Measurements from ENCODE around the gene LVRN.
A peak's percentile ranks its signal among the peaks of the same experiment; 100 is the strongest.

Gene LVRN

GRCh38 chr5:116025866-116026265 lies 63.6 kb downstream of the LVRN start:
- DNase-seq (ENCODE audit: low spot score) = no peak

- peak; percentile 90 for DNase-seq (ENCODE audit: low spot score)
These were observed 69.8 kb downstream of the LVRN start, which contains the start of gene ARL14EPL for GRCh38 chr5:116032094-116032517. Gene ARL14EPL, plus strand, starts transcription at chr5:116032472. Its CDS starts 18,994 bp downstream, at chr5:116051466.

- no peak for DNase-seq (ENCODE audit: low spot score)
These were observed 70.7 kb downstream of the LVRN start for GRCh38 chr5:116032991-116033390.

- DNase-seq (ENCODE audit: low spot score) = no peak
These were observed 72.8 kb downstream of the LVRN start for GRCh38 chr5:116035123-116035522.

- DNase-seq (ENCODE audit: low spot score) = peak; percentile 17
These were observed 75.1 kb downstream of the LVRN start for GRCh38 chr5:116037236-116037822.

GRCh38 chr5:116038817-116039216 lies 76.5 kb downstream of the LVRN start:
- DNase-seq (ENCODE audit: low spot score) = no peak

GRCh38 chr5:116042375-116042774 lies 80.1 kb downstream of the LVRN start:
- DNase-seq (ENCODE audit: low spot score) = no peak

GRCh38 chr5:116044073-116044472 lies 81.8 kb downstream of the LVRN start:
- no peak for DNase-seq (ENCODE audit: low spot score)

- peak; percentile 33 for DNase-seq (ENCODE audit: low spot score)
These were observed 83.5 kb downstream of the LVRN start for GRCh38 chr5:116045821-116046220.

- DNase-seq (ENCODE audit: low spot score) = peak; percentile 69
These were observed 84.0 kb downstream of the LVRN start for GRCh38 chr5:116046261-116046660.

GRCh38 chr5:116046823-116047222 lies 84.5 kb downstream of the LVRN start:
- DNase-seq (ENCODE audit: low spot score) = no peak

- DNase-seq (ENCODE audit: low spot score) = no peak
These were observed 96.2 kb downstream of the LVRN start for GRCh38 chr5:116058346-116058936.

- no peak for DNase-seq (ENCODE audit: low spot score)
These were observed 100.1 kb downstream of the LVRN start for GRCh38 chr5:116062352-116062751.

- peak; percentile 35 for DNase-seq (ENCODE audit: low spot score)
These were observed 101.7 kb downstream of the LVRN start for GRCh38 chr5:116063950-116064349.

- DNase-seq (ENCODE audit: low spot score) = peak; percentile 41
These were observed 105.9 kb downstream of the LVRN start for GRCh38 chr5:116068028-116068632.

- no peak for DNase-seq (ENCODE audit: low spot score)
These were observed 108.9 kb downstream of the LVRN start for GRCh38 chr5:116071211-116071610.

- DNase-seq (ENCODE audit: low spot score) = peak; percentile 45
These were observed 113.0 kb downstream of the LVRN start for GRCh38 chr5:116075191-116075831.

- DNase-seq (ENCODE audit: low spot score) = no peak
These were observed 114.2 kb downstream of the LVRN start for GRCh38 chr5:116076496-116076895.
